HG02885 (cell line): ENCODE measurements around the gene CEACAM21.

Experiments
- ATAC-seq: cut with Tn5 transposase; IDR thresholded peaks from one replicate; pipeline ENCODE4 v1.9.1; 2021; ENCODE audit warnings: mild to moderate bottlenecking; ENCODE audit not compliant: unreplicated experiment, poor library complexity

Gene CEACAM21

GRCh38 chr19:41584260-41584810 is 8.4 kb downstream of the CEACAM21 start:
- ATAC-seq: no peak

GRCh38 chr19:41584931-41585330 is 9.0 kb downstream of the CEACAM21 start:
- no peak for ATAC-seq

GRCh38 chr19:41586064-41586463 is 10.1 kb downstream of the CEACAM21 start:
- no peak for ATAC-seq

GRCh38 chr19:41587101-41587837 is 11.3 kb downstream of the CEACAM21 start:
- no peak for ATAC-seq

GRCh38 chr19:41587838-41588210 is 11.9 kb downstream of the CEACAM21 start:
- ATAC-seq: no peak

GRCh38 chr19:41588497-41589209 is 12.7 kb downstream of the CEACAM21 start:
- ATAC-seq: no peak

- no peak for ATAC-seq
Observed at GRCh38 chr19:41589371-41589770, 13.4 kb downstream of the CEACAM21 start.

- no peak for ATAC-seq
Observed at GRCh38 chr19:41590936-41591335, 15.0 kb downstream of the CEACAM21 start.

GRCh38 chr19:41591951-41592562 is 16.1 kb downstream of the CEACAM21 start:
- ATAC-seq: no peak

- no peak for ATAC-seq
Observed at GRCh38 chr19:41595258-41595889, 19.4 kb downstream of the CEACAM21 start.

- no peak for ATAC-seq
Observed at GRCh38 chr19:41595890-41596280, 19.9 kb downstream of the CEACAM21 start.

GRCh38 chr19:41597600-41598041 is 21.7 kb downstream of the CEACAM21 start:
- no peak for ATAC-seq

GRCh38 chr19:41599175-41599966 is 23.4 kb downstream of the CEACAM21 start:
- ATAC-seq: no peak

GRCh38 chr19:41601771-41602170 is 25.8 kb downstream of the CEACAM21 start:
- ATAC-seq: no peak

GRCh38 chr19:41604831-41605230 is 28.9 kb downstream of the CEACAM21 start:
- no peak for ATAC-seq

- ATAC-seq: no peak
Observed at GRCh38 chr19:41606215-41606837, 30.4 kb downstream of the CEACAM21 start.

GRCh38 chr19:41607668-41608067 is 31.7 kb downstream of the CEACAM21 start:
- ATAC-seq: no peak

GRCh38 chr19:41610789-41611188 is 34.8 kb downstream of the CEACAM21 start:
- ATAC-seq: no peak

GRCh38 chr19:41612483-41612882 is 36.5 kb downstream of the CEACAM21 start:
- no peak for ATAC-seq
